ENCODE results near the gene GAN.

DNA sequence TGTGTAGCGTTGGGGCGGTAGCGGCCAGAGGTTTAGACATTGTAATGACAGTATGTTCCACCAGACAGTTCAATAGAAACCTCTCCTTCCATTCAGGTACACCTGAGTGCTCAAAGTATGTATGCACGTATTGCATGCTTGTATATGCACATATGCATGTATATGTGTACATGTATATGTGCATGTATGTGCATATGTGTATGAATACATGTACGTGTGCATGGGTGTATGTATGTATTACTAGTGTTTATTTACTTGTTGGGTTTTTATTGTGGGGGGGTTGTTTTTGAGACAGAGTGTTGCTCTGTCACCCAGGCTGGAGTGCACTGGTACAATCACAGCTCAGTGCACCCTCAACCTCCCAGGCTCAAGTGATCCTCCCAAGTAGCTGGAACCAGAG lies 46.3 kb upstream of the GAN start:
- TF ChIP-seq EP300 (IDR thresholded peaks at IDR 0.05) (no peak), POLR2A (IDR thresholded peaks at IDR 0.05) (no peak)
- TF ChIP-seq, protein P1, sequence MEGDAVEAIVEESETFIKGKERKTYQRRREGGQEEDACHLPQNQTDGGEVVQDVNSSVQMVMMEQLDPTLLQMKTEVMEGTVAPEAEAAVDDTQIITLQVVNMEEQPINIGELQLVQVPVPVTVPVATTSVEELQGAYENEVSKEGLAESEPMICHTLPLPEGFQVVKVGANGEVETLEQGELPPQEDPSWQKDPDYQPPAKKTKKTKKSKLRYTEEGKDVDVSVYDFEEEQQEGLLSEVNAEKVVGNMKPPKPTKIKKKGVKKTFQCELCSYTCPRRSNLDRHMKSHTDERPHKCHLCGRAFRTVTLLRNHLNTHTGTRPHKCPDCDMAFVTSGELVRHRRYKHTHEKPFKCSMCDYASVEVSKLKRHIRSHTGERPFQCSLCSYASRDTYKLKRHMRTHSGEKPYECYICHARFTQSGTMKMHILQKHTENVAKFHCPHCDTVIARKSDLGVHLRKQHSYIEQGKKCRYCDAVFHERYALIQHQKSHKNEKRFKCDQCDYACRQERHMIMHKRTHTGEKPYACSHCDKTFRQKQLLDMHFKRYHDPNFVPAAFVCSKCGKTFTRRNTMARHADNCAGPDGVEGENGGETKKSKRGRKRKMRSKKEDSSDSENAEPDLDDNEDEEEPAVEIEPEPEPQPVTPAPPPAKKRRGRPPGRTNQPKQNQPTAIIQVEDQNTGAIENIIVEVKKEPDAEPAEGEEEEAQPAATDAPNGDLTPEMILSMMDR (IDR thresholded peaks at IDR 0.05) = no peak

All from gastroesophageal sphincter (tissue), 3 donors.